MCF 10A (cell line): ENCODE data around the gene RBM47. TPM values are rescaled to one million over a fixed set of nuclear protein-coding genes. Genes with fewer than 3 reads are reported as not detected.
"Not testable (repeated sequence)": the region's sequence is repeated elsewhere in the genome, so short reads cannot be mapped to it uniquely, and the experiment has no call there.

Source experiments
- BruUV-seq: library from RNA; stranded (reverse); fragments of 400-500 nt; replicated peaks from 2 replicates; lab custom pipeline; 2021; lab: Mats Ljungman, UMichigan
- CTCF ChIA-PET: fragments of 300-600 bp; sonication (Branson Sonifier 250); formaldehyde crosslinking; extraction: SDS; loops from one replicate; lab custom pipeline; 2021; ENCODE audit warnings: antibody characterized with exemption, inconsistent platforms; lab: Yijun Ruan, JAX
- POLR2A ChIA-PET: fragments of 300-600, 350-650 bp; sonication (Branson Sonifier 250); formaldehyde crosslinking; extraction: SDS; loops from one replicate; lab custom pipeline; 2020; ENCODE audit warnings: antibody characterized with exemption, inconsistent platforms; lab: Yijun Ruan, JAX
- DNase-seq: peaks from one replicate; pipeline ENCODE4 v3.0.0-alpha.2; 2018; ENCODE audit not compliant: unreplicated experiment
- H3K27ac Mint-ChIP-seq: one replicate; pipeline ENCODE4 v1.8.0; 2022; ENCODE audit warnings: mild to moderate bottlenecking, low read depth, mixed read lengths; ENCODE audit not compliant: unreplicated experiment
- H3K27me3 Mint-ChIP-seq: one replicate; pipeline ENCODE4 v1.8.0; 2022; ENCODE audit warnings: mixed read lengths; ENCODE audit not compliant: insufficient read depth, unreplicated experiment
- H3K36me3 Mint-ChIP-seq: one replicate; pipeline ENCODE4 v1.8.0; 2022; ENCODE audit warnings: mild to moderate bottlenecking, moderate library complexity, mixed read lengths; ENCODE audit not compliant: insufficient read depth, unreplicated experiment
- H3K4me1 Mint-ChIP-seq: one replicate; pipeline ENCODE4 v1.8.0; 2022; ENCODE audit warnings: mixed read lengths; ENCODE audit not compliant: insufficient read depth, unreplicated experiment
- H3K4me3 Mint-ChIP-seq: one replicate; pipeline ENCODE4 v1.8.0; 2022; ENCODE audit warnings: mild to moderate bottlenecking, moderate library complexity, mixed read lengths; ENCODE audit not compliant: unreplicated experiment
- H3K9me3 Mint-ChIP-seq: one replicate; pipeline ENCODE4 v1.8.0; 2022; ENCODE audit warnings: mixed read lengths; ENCODE audit not compliant: unreplicated experiment
- intact Hi-C: fragments of 100-400 bp; cut with micrococcal nuclease; formaldehyde crosslinking; loops from 2 replicates; pipeline ENCODE4 v1.14.1; 2022
- total RNA-seq: library from RNA; stranded (reverse); gene quantifications from 2 replicates; pipeline ENCODE4 v1.2.3, GENCODE V29; 2022
- TF ChIP-seq, protein P1 (sequence below): fragments of 200-600 bp; IDR thresholded peaks from one replicate; pipeline ENCODE4 v1.8.0; 2022; ENCODE audit warnings: antibody characterized with exemption, mild to moderate bottlenecking; ENCODE audit not compliant: unreplicated experiment

Gene RBM47
- total RNA-seq, 1 experiment from 2014 or later = 1.8 TPM

DNA sequence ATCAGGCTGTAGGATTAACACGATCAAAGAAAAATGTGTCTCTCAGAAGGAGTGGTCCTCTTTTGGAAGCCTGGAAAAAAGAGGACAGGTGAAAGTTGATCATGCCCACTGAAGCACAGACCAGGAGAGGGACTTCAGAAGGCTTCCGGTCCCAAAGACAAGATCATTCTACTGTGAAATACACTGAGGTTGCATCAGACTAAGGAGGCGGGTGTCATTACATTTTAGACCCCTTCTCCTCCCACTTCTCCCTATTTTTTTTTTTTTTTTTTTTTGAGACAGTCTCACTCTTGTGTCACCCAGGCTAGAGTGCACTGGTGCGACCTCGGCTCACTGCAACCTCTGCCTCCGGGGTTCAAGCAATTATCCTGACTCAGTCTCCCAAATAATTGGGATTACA, 67.5 kb downstream of the RBM47 start:
- Mint-ChIP-seq H3K4me1 (no peaks in the 10 kb centered on the region), H3K9me3 (no peaks in the 10 kb centered on the region), H3K27ac (no peak overlapping the region), H3K4me3 (no peak overlapping the region), H3K36me3 (no peaks in the 10 kb centered on the region), H3K27me3 (no peaks in the 10 kb centered on the region)
- ChIA-PET CTCF (interaction anchor here (0.7 to 1.1 kb wide), 2 partner anchors 45 to 176 kb away, joined by 3 read pairs; no protein-coding TSS in a partner anchor), POLR2A (interaction anchor here (0.6 kb wide), 1 partner anchor 70 kb away, joined by 3 read pairs; no protein-coding TSS in a partner anchor)
- BruUV-seq = no TSS peak
- no peak for DNase-seq
- TF ChIP-seq, protein P1, sequence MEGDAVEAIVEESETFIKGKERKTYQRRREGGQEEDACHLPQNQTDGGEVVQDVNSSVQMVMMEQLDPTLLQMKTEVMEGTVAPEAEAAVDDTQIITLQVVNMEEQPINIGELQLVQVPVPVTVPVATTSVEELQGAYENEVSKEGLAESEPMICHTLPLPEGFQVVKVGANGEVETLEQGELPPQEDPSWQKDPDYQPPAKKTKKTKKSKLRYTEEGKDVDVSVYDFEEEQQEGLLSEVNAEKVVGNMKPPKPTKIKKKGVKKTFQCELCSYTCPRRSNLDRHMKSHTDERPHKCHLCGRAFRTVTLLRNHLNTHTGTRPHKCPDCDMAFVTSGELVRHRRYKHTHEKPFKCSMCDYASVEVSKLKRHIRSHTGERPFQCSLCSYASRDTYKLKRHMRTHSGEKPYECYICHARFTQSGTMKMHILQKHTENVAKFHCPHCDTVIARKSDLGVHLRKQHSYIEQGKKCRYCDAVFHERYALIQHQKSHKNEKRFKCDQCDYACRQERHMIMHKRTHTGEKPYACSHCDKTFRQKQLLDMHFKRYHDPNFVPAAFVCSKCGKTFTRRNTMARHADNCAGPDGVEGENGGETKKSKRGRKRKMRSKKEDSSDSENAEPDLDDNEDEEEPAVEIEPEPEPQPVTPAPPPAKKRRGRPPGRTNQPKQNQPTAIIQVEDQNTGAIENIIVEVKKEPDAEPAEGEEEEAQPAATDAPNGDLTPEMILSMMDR = no peak
- intact Hi-C loops = no loop called here

DNA sequence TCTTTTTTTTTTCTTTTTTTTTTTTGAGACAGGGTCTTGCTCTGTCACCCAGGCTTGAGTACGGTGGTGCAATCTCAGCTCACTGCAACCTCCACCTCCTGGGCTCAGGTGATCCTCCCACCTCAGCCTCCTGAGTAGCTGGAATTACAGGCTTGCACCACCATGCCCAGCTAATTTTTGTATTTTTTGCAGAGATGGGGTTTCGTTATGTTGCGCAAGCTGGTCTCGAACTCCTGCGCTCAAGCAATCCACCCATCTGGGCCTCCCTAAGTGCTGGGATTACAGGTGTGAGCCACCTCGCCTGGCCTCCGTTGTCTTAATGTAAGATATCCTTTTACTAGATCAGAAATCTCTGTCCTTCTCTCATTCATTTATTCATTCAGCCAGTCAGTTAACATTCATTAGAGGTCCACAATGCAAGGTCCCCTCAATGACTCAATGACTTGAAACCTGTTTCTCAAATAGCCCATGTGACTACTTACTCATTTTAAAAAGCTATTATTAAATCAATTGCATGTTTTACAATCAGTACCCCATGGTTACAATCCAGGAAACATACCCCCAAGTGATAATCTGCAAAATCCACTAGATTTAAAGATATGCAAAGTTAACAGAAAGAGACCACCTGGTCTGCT, 68.0 kb downstream of the RBM47 start:
- H3K9me3 Mint-ChIP-seq, intact Hi-C loops: not testable (repeated sequence)

DNA sequence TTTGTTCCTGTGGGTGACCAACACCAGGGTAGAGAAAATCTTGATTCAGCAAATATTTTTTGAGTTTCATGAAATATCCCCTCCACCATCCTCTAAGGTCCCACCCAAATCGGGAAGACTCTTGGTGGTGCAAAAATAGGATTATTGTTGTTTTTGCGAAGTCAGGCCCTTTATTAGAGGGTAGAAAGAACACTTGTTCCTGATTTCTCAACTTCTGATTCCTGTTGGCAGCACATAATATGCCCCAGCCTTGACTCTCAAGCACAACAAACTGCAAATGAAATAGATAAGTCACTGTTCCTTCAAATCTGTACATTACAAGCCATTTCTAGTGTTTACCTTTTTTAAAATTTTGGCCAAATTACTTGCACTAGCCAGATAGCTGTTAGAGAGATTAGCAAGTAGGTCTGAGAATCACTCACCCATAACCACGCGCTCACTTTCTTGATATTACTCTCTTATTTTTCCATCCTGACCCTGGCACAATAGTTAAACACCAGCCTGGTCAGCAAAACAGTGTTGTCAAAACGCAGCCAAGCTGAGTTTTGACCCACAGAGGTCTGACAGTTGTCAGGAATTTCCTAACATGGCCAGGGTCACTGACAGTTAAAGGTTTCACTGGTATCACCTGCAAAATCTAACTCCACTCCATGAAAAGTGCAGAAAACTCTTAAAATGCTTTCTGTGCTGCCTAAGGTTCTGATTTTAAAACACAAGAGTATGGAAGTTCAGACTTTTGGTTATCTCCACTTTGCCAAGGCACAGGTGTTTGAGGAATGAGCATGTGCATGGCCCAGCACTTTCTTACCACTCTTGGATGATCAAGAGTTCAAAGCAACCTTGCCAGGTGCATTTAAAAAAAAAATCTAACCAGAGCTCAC, 69.8 kb downstream of the RBM47 start:
- Mint-ChIP-seq H3K4me1 (no peaks in the 10 kb centered on the region), H3K27ac (no peak overlapping the region), H3K4me3 (no peak overlapping the region), H3K9me3 (no peaks in the 10 kb centered on the region), H3K36me3 (no peaks in the 10 kb centered on the region), H3K27me3 (no peaks in the 10 kb centered on the region)
- no peak for DNase-seq
- POLR2A ChIA-PET = interaction anchor here (0.6 kb wide), 1 partner anchor 170 kb away, joined by 3 read pairs; no protein-coding TSS in a partner anchor
- intact Hi-C loops = no loop called here
- BruUV-seq = no TSS peak
- CTCF ChIA-PET = interaction anchor here (0.6 to 0.7 kb wide), 2 partner anchors 175 to 458 kb away, joined by 3 read pairs; no protein-coding TSS in a partner anchor
- TF ChIP-seq, protein P1 = no peak

More for the DNA sequence above, 68.0 kb downstream of the RBM47 start:
- H3K27ac Mint-ChIP-seq, H3K27me3 Mint-ChIP-seq, H3K4me3 Mint-ChIP-seq, BruUV-seq, CTCF ChIA-PET, DNase-seq, H3K4me1 Mint-ChIP-seq, H3K36me3 Mint-ChIP-seq: not testable (repeated sequence)
- POLR2A ChIA-PET = interaction anchor here (0.5 kb wide), 1 partner anchor 227 kb away, joined by 3 read pairs; the partner anchor contains the start of gene CHRNA9

DNA sequence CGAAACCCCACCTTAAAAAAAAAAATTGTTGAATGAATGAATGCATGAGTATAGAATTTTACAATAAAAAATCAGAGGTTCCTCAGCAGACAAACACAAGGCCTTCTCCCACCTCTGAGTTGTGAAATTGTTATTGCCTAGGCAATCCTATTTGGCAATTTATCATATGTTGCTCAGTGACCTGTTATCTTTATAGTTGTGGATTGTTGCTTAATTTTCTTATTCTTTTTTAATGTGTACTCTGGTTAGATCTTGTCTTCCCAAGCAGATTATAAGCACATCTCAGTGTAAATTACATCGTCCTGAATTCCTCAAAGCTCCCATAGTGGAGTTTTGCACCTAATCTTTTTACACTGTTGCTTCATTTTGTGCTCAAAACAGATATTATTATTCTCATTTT, 71.9 kb downstream of the RBM47 start:
- ChIA-PET POLR2A (no interaction called here), CTCF (interaction anchor here (0.7 kb wide), 1 partner anchor 9 kb away, joined by 4 read pairs; no protein-coding TSS in a partner anchor)
- no TSS peak for BruUV-seq
- peak; percentile 36 for DNase-seq
- Mint-ChIP-seq H3K4me3 (no peak overlapping the region), H3K27me3 (no peaks in the 10 kb centered on the region), H3K27ac (no peak overlapping the region), H3K4me1 (peaks cover 2% of the 10 kb centered on the region), H3K9me3 (no peaks in the 10 kb centered on the region), H3K36me3 (no peaks in the 10 kb centered on the region)
- TF ChIP-seq, protein P1 = no peak
- intact Hi-C loops = no loop called here
